ENCODE measurements around the gene CNGA2. TPM values are rescaled to one million over a fixed set of nuclear protein-coding genes. Genes with fewer than 3 reads are reported as not detected.

Gene CNGA2
- total RNA-seq, 1 donor from 2014 or later, result not detected

DNA sequence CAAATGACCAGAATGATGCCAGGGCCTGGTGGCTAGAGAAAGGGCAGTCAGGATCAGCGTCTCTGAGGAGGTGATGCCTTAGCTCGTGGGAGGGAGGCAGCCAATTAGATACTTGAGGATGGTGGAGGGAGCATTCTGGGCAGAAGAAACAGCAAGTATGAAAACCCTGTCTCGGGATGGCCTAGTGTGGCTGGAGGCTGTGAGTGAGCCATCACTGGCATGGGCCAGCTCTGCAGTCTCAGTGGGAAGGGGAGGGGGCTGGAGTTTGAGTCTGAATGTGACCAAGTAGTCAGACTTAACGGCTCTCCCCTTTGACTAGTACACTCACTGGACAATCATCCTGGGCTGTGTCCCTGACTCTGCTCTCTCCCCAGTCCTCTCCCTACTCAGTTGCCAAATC lies 7.1 kb downstream of the CNGA2 start:
- intact Hi-C loops (cut with DNase I), result no loop called here
- TF ChIP-seq, protein P1, sequence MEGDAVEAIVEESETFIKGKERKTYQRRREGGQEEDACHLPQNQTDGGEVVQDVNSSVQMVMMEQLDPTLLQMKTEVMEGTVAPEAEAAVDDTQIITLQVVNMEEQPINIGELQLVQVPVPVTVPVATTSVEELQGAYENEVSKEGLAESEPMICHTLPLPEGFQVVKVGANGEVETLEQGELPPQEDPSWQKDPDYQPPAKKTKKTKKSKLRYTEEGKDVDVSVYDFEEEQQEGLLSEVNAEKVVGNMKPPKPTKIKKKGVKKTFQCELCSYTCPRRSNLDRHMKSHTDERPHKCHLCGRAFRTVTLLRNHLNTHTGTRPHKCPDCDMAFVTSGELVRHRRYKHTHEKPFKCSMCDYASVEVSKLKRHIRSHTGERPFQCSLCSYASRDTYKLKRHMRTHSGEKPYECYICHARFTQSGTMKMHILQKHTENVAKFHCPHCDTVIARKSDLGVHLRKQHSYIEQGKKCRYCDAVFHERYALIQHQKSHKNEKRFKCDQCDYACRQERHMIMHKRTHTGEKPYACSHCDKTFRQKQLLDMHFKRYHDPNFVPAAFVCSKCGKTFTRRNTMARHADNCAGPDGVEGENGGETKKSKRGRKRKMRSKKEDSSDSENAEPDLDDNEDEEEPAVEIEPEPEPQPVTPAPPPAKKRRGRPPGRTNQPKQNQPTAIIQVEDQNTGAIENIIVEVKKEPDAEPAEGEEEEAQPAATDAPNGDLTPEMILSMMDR (IDR thresholded peaks at IDR 0.05), result no peak
- TF ChIP-seq POLR2AphosphoS5 (IDR thresholded peaks at IDR 0.05; ENCODE audit: insufficient read depth in 1 of 2, low read depth in 1 of 2), result no peak
- TF ChIP-seq POLR2A (IDR thresholded peaks at IDR 0.05), result no peak
- H3K27ac ChIP-seq, result no peak overlapping the region
- H3K9me3 ChIP-seq, result no peaks in the 10 kb centered on the region
- H3K4me1 ChIP-seq, result no peaks in the 10 kb centered on the region
- H3K27me3 ChIP-seq, result no peaks in the 10 kb centered on the region
- H3K4me3 ChIP-seq, result no peak overlapping the region
- DNase-seq (ENCODE audit: extremely low spot score in 2 of 2), result no peak
- H3K36me3 ChIP-seq, result no peaks in the 10 kb centered on the region

- DNase-seq (ENCODE audit: extremely low spot score in 2 of 2), result no peak
- intact Hi-C loops (cut with DNase I), result no loop called here
- TF ChIP-seq, protein P1 (IDR thresholded peaks at IDR 0.05), result no peak
- TF ChIP-seq POLR2A (IDR thresholded peaks at IDR 0.05) (no peak), POLR2AphosphoS5 (IDR thresholded peaks at IDR 0.05; ENCODE audit: insufficient read depth in 1 of 2, low read depth in 1 of 2) (no peak)
Observed at GRCh38 chrX:151742311-151742710, 7.8 kb downstream of the CNGA2 start.

DNA sequence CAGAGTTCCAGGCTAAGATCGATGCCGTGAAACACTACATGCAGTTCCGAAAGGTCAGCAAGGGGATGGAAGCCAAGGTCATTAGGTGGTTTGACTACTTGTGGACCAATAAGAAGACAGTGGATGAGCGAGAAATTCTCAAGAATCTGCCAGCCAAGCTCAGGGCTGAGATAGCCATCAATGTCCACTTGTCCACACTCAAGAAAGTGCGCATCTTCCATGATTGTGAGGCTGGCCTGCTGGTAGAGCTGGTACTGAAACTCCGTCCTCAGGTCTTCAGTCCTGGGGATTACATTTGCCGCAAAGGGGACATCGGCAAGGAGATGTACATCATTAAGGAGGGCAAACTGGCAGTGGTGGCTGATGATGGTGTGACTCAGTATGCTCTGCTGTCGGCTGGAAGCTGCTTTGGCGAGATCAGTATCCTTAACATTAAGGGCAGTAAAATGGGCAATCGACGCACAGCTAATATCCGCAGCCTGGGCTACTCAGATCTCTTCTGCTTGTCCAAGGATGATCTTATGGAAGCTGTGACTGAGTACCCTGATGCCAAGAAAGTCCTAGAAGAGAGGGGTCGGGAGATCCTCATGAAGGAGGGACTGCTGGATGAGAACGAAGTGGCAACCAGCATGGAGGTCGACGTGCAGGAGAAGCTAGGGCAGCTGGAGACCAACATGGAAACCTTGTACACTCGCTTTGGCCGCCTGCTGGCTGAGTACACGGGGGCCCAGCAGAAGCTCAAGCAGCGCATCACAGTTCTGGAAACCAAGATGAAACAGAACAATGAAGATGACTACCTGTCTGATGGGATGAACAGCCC lies 9.3 kb downstream of the CNGA2 start:
- no peak for DNase-seq (ENCODE audit: extremely low spot score in 2 of 2)
- no peak overlapping the region for H3K4me3 ChIP-seq
- no peaks in the 10 kb centered on the region for H3K36me3 ChIP-seq
- intact Hi-C loops (cut with DNase I), result no loop called here
- H3K27ac ChIP-seq, result no peak overlapping the region
- no peaks in the 10 kb centered on the region for H3K9me3 ChIP-seq
- H3K4me1 ChIP-seq, result no peaks in the 10 kb centered on the region
- H3K27me3 ChIP-seq, result no peaks in the 10 kb centered on the region
- TF ChIP-seq POLR2A (IDR thresholded peaks at IDR 0.05), result no peak
- TF ChIP-seq POLR2AphosphoS5 (IDR thresholded peaks at IDR 0.05; ENCODE audit: insufficient read depth in 1 of 2, low read depth in 1 of 2), result no peak
- TF ChIP-seq, protein P1 (IDR thresholded peaks at IDR 0.05), result no peak

More at GRCh38 chrX:151742311-151742710, 7.8 kb downstream of the CNGA2 start:
- Histone ChIP-seq H3K4me3 (no peak overlapping the region), H3K4me1 (no peaks in the 10 kb centered on the region), H3K36me3 (no peaks in the 10 kb centered on the region), H3K27me3 (no peaks in the 10 kb centered on the region), H3K9me3 (no peaks in the 10 kb centered on the region), H3K27ac (no peak overlapping the region)

DNA sequence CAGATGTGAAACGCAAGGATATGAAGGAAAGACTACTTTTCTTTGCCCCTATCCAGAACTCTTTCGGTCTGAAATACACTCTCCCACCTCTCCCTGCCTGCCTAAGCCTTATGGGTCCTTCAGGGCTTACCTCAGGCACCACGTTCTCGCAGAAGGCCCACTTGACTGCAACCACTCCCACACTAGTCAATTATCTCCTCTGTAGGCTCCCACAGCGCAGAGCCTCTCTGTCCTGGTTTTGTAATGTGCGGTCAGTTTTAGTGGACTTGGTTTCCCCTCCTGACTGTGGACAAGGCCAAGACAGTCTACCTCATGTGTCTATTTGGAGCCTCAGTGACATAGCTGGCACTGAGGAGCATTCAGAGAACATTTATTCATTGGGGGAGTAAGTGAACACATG lies 11.1 kb downstream of the CNGA2 start:
- no peak for DNase-seq (ENCODE audit: extremely low spot score in 2 of 2)
- intact Hi-C loops (cut with DNase I), result no loop called here
- Histone ChIP-seq H3K4me3 (no peak overlapping the region), H3K4me1 (no peaks in the 10 kb centered on the region), H3K9me3 (no peaks in the 10 kb centered on the region), H3K27me3 (no peaks in the 10 kb centered on the region), H3K36me3 (no peaks in the 10 kb centered on the region), H3K27ac (no peak overlapping the region)
- TF ChIP-seq POLR2AphosphoS5 (IDR thresholded peaks at IDR 0.05; ENCODE audit: insufficient read depth in 1 of 2, low read depth in 1 of 2), result no peak
- TF ChIP-seq POLR2A (IDR thresholded peaks at IDR 0.05), result no peak
- TF ChIP-seq, protein P1 (IDR thresholded peaks at IDR 0.05), result no peak

DNA sequence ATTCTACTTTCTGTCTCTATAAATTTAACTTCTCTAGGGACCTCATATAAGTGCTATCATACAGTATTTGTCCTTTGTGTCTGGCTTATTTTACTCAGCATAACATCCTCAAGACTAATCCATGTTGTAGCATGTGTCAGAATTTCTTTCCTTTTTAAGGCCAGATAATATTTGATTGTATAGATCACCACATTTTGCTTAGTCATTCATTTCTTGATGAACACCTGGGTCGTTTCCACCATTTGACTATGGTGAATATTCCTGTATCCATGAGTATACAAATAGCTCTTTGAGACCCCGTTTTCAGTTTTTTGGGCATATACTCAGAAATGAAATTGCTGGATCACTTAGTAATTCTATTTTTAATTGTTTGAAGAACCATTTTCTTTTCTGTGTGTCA lies 12.0 kb downstream of the CNGA2 start:
- intact Hi-C loops (cut with DNase I), result no loop called here
- TF ChIP-seq POLR2AphosphoS5 (IDR thresholded peaks at IDR 0.05; ENCODE audit: insufficient read depth in 1 of 2, low read depth in 1 of 2), result no peak
- no peak for TF ChIP-seq POLR2A (IDR thresholded peaks at IDR 0.05)
- TF ChIP-seq, protein P1 (IDR thresholded peaks at IDR 0.05), result no peak

More for the DNA sequence above, 12.0 kb downstream of the CNGA2 start:
- no peaks in the 10 kb centered on the region for H3K36me3 ChIP-seq
- H3K4me3 ChIP-seq, result no peak overlapping the region
- no peaks in the 10 kb centered on the region for H3K27me3 ChIP-seq
- H3K9me3 ChIP-seq, result no peaks in the 10 kb centered on the region
- H3K4me1 ChIP-seq, result no peaks in the 10 kb centered on the region
- H3K27ac ChIP-seq, result no peak overlapping the region
- DNase-seq (ENCODE audit: extremely low spot score in 2 of 2), result no peak

Data from vagina (tissue), 2 donors.